NB4 (cell line): ENCODE measurements around the gene EVC.

ENCODE experiments used
- CTCF ChIP-seq: IDR thresholded peaks from one replicate; pipeline ENCODE4 v1.5.1; 2012; ENCODE audit warnings: low read depth, low read length
- POLR2A ChIP-seq: IDR thresholded peaks from 2 replicates; pipeline ENCODE4 v1.6.1; 2011; ENCODE audit warnings: mild to moderate bottlenecking; ENCODE audit not compliant: insufficient read length; ENCODE audit errors: extremely low read depth

- TF ChIP-seq CTCF (no peak), POLR2A (no peak)
Measured at GRCh38 chr4:5683566-5683965, 27.4 kb upstream of the EVC start.
